MM.1S (cell line): ENCODE results near the gene KRTAP22-2.

Experiments used
- EZH2 ChIP-seq: fragments of 300-600 bp; sonication (generic); optimal IDR thresholded peaks from 2 replicates; pipeline ENCODE3; 2017; ENCODE audit warnings: low read depth, mild to moderate bottlenecking, antibody characterized with exemption, low read length, mixed read lengths
- TF ChIP-seq, protein P1 (sequence below): fragments of 300-600 bp; sonication (generic); IDR thresholded peaks from 2 replicates; pipeline ENCODE4 v1.5.1; 2016; ENCODE audit warnings: antibody characterized with exemption, low read length, mixed read lengths

GRCh38 chr21:30563630-30564029, 26.6 kb downstream of the KRTAP22-2 start:
- TF ChIP-seq EZH2 = no peak
- TF ChIP-seq, protein P1, sequence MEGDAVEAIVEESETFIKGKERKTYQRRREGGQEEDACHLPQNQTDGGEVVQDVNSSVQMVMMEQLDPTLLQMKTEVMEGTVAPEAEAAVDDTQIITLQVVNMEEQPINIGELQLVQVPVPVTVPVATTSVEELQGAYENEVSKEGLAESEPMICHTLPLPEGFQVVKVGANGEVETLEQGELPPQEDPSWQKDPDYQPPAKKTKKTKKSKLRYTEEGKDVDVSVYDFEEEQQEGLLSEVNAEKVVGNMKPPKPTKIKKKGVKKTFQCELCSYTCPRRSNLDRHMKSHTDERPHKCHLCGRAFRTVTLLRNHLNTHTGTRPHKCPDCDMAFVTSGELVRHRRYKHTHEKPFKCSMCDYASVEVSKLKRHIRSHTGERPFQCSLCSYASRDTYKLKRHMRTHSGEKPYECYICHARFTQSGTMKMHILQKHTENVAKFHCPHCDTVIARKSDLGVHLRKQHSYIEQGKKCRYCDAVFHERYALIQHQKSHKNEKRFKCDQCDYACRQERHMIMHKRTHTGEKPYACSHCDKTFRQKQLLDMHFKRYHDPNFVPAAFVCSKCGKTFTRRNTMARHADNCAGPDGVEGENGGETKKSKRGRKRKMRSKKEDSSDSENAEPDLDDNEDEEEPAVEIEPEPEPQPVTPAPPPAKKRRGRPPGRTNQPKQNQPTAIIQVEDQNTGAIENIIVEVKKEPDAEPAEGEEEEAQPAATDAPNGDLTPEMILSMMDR = no peak
